ENCODE results near the gene FBXO46. TPM values are rescaled to one million over a fixed set of nuclear protein-coding genes. Genes with fewer than 3 reads are reported as not detected.

Gene FBXO46
- total and polyA plus RNA-seq, 10 of the 15 experiments (the other 5 are each of a cell fraction or from before 2014, with no cell fraction given): 2.5 to 61.5 (median 13.7) TPM

DNA sequence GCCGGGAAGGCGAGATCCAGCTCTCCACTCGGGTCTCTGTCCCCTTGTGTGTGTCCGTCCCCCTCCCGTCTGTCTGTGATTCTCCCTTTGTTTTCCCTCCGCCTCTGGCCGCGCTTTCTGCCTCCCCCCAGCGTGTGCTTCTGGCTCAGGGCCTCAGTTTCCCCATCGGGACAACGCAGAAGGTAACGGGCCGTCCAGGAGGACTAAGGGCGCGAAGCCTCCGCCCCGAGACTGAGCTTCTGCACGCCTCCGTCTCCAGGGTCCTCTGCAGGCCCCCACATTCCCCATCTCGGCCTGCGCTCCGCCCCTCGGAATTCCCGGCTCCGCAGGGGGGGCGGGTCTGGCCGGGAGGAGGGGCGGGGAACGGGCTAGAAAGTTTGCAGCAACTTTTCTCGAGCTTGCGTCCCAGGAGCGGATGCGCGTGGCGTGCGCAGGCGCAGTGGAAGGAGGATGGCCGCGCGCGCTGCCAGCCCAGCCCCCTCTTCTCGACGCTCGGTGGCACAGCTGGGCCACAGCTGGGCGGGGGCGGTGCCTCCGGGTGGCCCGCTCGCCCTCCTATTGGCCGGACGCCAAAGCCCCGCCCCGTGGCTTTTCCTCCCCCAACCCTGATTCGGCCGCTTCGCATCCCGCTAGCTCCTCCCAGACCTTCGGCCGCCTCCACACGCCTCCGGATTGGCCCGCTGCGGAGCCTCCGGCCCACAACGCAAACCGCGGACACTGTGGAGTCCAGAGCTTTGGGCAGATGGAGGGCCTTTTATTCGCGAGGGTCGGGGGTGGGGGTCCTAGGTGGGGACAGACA is 38.5 kb upstream of the FBXO46 start, which contains the start of gene SIX5 (continued):
- no peak for TF ChIP-seq NFYA (IDR thresholded peaks at IDR 0.05; ENCODE audit: borderline replicate concordance, low read depth, low read length)
- TF ChIP-seq IKZF2 (IDR thresholded peaks at IDR 0.05): peak; percentile 9 to 59; a peak in 1 of 4 replicates
- no peak for TF ChIP-seq ZBED1 (IDR thresholded peaks at IDR 0.05; ENCODE audit: borderline replicate concordance)
- peak; percentile 59; the same call in 1 of the 2 replicates for TF ChIP-seq CREM (IDR thresholded peaks at IDR 0.05; ENCODE audit: low read depth)
- TF ChIP-seq, protein P1, sequence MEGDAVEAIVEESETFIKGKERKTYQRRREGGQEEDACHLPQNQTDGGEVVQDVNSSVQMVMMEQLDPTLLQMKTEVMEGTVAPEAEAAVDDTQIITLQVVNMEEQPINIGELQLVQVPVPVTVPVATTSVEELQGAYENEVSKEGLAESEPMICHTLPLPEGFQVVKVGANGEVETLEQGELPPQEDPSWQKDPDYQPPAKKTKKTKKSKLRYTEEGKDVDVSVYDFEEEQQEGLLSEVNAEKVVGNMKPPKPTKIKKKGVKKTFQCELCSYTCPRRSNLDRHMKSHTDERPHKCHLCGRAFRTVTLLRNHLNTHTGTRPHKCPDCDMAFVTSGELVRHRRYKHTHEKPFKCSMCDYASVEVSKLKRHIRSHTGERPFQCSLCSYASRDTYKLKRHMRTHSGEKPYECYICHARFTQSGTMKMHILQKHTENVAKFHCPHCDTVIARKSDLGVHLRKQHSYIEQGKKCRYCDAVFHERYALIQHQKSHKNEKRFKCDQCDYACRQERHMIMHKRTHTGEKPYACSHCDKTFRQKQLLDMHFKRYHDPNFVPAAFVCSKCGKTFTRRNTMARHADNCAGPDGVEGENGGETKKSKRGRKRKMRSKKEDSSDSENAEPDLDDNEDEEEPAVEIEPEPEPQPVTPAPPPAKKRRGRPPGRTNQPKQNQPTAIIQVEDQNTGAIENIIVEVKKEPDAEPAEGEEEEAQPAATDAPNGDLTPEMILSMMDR (IDR thresholded peaks at IDR 0.05 in 2 of 3, conservative IDR thresholded peaks at IDR 0.05 in 1 of 3; ENCODE audit: control insufficient read depth in 2 of 3, extremely low read depth in 1 of 3, insufficient read depth in 1 of 3, low read depth in 3 of 3, low read length in 3 of 3): no peak
- TF ChIP-seq DPF2 (IDR thresholded peaks at IDR 0.05): no peak
- TF ChIP-seq, protein P2, sequence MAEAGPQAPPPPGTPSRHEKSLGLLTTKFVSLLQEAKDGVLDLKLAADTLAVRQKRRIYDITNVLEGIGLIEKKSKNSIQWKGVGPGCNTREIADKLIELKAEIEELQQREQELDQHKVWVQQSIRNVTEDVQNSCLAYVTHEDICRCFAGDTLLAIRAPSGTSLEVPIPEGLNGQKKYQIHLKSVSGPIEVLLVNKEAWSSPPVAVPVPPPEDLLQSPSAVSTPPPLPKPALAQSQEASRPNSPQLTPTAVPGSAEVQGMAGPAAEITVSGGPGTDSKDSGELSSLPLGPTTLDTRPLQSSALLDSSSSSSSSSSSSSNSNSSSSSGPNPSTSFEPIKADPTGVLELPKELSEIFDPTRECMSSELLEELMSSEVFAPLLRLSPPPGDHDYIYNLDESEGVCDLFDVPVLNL (IDR thresholded peaks at IDR 0.05; ENCODE audit: low read depth, low read length): no peak; the same call in 1 of the 2 replicates
- TF ChIP-seq HCFC1 (IDR thresholded peaks at IDR 0.05; ENCODE audit: low read length): 0 out of 2 replicates have a peak, but pooled peaks have one; percentile 31
- TF ChIP-seq CEBPB (IDR thresholded peaks at IDR 0.05; ENCODE audit: borderline replicate concordance in 1 of 2, low read depth in 2 of 2, low read length in 2 of 2): no peak
- TF ChIP-seq, protein P3, sequence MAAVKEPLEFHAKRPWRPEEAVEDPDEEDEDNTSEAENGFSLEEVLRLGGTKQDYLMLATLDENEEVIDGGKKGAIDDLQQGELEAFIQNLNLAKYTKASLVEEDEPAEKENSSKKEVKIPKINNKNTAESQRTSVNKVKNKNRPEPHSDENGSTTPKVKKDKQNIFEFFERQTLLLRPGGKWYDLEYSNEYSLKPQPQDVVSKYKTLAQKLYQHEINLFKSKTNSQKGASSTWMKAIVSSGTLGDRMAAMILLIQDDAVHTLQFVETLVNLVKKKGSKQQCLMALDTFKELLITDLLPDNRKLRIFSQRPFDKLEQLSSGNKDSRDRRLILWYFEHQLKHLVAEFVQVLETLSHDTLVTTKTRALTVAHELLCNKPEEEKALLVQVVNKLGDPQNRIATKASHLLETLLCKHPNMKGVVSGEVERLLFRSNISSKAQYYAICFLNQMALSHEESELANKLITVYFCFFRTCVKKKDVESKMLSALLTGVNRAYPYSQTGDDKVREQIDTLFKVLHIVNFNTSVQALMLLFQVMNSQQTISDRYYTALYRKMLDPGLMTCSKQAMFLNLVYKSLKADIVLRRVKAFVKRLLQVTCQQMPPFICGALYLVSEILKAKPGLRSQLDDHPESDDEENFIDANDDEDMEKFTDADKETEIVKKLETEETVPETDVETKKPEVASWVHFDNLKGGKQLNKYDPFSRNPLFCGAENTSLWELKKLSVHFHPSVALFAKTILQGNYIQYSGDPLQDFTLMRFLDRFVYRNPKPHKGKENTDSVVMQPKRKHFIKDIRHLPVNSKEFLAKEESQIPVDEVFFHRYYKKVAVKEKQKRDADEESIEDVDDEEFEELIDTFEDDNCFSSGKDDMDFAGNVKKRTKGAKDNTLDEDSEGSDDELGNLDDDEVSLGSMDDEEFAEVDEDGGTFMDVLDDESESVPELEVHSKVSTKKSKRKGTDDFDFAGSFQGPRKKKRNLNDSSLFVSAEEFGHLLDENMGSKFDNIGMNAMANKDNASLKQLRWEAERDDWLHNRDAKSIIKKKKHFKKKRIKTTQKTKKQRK (IDR thresholded peaks at IDR 0.05; ENCODE audit: low read depth, low read length): no peak
- TF ChIP-seq PAX5 (IDR thresholded peaks at IDR 0.05; ENCODE audit: borderline replicate concordance, low read depth, low read length): peak; percentile 31; the same call in 1 of the 2 replicates
- TF ChIP-seq SMC3 (IDR thresholded peaks at IDR 0.05; ENCODE audit: borderline replicate concordance, low read length): no peak
- TF ChIP-seq NRF1 (conservative IDR thresholded peaks at IDR 0.05; ENCODE audit: low read depth, low read length): peak; percentile 91
- no peak for TF ChIP-seq IRF4 (IDR thresholded peaks at IDR 0.05; ENCODE audit: low read depth, low read length)
- TF ChIP-seq E2F8 (IDR thresholded peaks at IDR 0.05; ENCODE audit: low read depth, partially characterized antibody): no peak
- no peak for TF ChIP-seq ZNF274 (IDR thresholded peaks at IDR 0.05; ENCODE audit: insufficient read depth, insufficient read length)
- TF ChIP-seq ZZZ3 (IDR thresholded peaks at IDR 0.05; ENCODE audit: control insufficient read depth, insufficient read length, low read depth): no peak
- TF ChIP-seq ZNF622 (IDR thresholded peaks at IDR 0.05): no peak
- TF ChIP-seq BCL11A (IDR thresholded peaks at IDR 0.05; ENCODE audit: low read depth, low read length): no peak
